ENCODE measurements around the gene CMSS1. TPM values are rescaled to one million over a fixed set of nuclear protein-coding genes. Genes with fewer than 3 reads are reported as not detected.

CMSS1 gene
- total and polyA plus RNA-seq, 4 donors: 3.8 to 19.5 (median 7.5) TPM

DNA sequence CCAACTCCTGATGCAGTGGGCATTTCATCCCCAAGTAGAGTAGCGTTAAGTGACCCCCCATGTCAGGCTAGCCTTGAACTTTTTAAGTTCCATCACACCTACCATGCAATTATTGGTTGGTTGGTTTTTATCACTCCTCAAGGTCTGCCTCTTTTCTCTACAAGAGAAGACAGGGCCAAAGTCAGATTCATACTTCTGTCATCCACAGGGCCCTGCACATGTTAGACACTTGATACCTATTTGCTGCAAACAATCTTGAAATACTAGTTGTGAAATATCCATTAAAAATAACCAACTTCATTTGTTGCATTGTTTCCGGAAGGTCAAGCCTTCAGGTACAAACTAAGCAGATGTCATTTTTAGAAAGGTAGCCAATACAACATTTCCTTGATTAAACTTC lies 1.2 kb downstream of the CMSS1 start (continued):
- TF ChIP-seq RAD21 (IDR thresholded peaks at IDR 0.05) (no peak), JUND (IDR thresholded peaks at IDR 0.05) (no peak), HNF4A (conservative IDR thresholded peaks at IDR 0.05) (no peak), HNF4G (IDR thresholded peaks at IDR 0.05) (no peak), GABPA (IDR thresholded peaks at IDR 0.05 in 1 of 2, conservative IDR thresholded peaks at IDR 0.05 in 1 of 2) (no peak)
- TF ChIP-seq, protein P1, sequence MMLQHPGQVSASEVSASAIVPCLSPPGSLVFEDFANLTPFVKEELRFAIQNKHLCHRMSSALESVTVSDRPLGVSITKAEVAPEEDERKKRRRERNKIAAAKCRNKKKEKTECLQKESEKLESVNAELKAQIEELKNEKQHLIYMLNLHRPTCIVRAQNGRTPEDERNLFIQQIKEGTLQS (IDR thresholded peaks at IDR 0.05): no peak

DNA sequence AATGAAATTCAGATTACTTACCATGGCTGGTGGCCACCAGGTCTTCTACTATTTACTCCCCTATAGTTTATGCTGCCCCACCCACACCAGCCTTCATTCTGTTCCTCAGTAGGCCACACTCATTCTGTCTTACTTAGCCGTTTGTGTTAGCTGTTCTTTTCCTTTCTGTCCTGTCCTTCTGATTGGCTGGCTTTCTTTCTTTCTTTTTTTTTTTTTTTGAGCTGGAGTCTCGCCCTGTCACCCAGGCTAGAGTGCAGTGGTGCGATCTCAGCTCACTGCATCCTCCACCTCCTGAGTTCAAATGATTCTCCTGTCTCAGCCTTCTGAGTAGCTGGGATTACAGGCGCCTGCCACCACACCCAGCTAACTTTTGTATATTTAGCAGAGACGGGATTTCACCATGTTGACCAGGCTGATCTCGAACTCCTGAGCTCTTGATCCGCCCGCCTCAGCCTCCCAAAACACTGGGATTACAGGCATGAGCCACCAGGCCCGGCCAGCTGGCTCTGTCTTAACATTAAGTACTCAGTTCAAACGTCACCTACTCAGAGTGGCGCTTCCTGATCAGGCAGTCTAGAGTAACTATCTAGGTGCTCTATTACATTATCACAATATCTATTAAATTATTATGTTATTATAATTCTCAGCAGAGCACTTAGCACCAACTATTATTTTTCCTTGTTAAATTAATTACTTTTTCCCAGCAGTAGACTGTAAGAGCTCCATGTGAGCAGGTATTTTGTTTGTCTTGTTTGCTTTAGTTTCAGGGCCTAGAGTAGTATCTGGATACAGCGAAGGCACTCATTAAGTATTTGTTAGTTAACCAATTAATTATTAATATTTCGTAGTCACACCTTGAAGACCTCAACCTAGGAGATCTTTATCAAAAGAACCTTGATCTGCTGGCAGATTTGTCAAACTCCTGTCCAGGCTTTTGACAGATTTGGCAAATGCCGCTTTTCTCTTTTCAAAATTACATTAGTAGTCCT lies 6.4 kb downstream of the CMSS1 start:
- Histone ChIP-seq H3K9me3 (ENCODE audit: control insufficient read depth in 4 of 4, low read length in 3 of 4) (no peaks in the 10 kb centered on the region), H3K4me3 (ENCODE audit: low read depth in 1 of 3, low read length in 3 of 3) (no peak overlapping the region), H3K27ac (ENCODE audit: low read depth in 1 of 2, low read length in 2 of 2) (no peak overlapping the region), H3K4me1 (ENCODE audit: control insufficient read depth in 4 of 4, insufficient read depth in 4 of 4, low read length in 3 of 4) (no peaks in the 10 kb centered on the region), H3K36me3 (ENCODE audit: control insufficient read depth in 4 of 4, insufficient read depth in 3 of 4, low read depth in 1 of 4, low read length in 3 of 4) (no peaks in the 10 kb centered on the region), H3K9ac (ENCODE audit: low read depth in 1 of 2, low read length in 2 of 2) (no peak overlapping the region), H3K27me3 (ENCODE audit: control insufficient read depth in 4 of 4, insufficient read depth in 4 of 4, low read length in 3 of 4) (no peaks in the 10 kb centered on the region)
- 78% methylated on average over 14 of the region's 14 CpGs for WGBS
- no peak for DNase-seq (ENCODE audit: low spot score)
- TF ChIP-seq JUND (IDR thresholded peaks at IDR 0.05) (no peak), HNF4G (IDR thresholded peaks at IDR 0.05) (no peak), EGR1 (IDR thresholded peaks at IDR 0.05; ENCODE audit: low read depth in 2 of 2) (no peak)

DNA sequence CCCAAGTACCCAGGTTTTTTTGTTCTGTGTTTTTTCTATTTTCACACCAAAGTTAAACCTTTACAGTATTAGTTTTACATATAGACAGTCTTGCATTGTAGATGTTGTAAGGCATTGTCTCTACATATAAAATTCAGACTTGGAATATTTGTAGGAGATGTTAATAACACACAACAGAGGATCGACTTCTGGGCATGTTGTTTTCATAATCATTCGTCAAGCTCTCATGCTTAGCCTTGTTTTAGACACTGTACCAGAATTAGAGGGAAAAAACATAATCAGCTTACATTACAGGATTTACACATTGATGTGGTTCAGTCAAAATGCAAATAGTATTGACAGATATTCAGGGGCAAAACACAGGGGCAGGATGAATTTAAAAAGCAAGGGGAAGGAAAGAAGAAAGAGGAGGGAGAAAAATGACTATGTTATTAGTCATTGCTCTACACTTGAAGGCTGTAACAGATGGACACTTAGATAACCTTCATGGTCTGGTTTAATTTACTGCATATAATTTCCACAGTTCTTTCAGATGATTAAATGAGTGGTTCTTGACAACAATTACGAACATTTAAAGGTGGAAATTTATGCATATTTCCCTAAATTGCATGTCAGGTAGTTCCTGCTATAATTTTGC lies 7.5 kb downstream of the CMSS1 start:
- WGBS: 83% methylated on average over 3 of the region's 3 CpGs

DNA sequence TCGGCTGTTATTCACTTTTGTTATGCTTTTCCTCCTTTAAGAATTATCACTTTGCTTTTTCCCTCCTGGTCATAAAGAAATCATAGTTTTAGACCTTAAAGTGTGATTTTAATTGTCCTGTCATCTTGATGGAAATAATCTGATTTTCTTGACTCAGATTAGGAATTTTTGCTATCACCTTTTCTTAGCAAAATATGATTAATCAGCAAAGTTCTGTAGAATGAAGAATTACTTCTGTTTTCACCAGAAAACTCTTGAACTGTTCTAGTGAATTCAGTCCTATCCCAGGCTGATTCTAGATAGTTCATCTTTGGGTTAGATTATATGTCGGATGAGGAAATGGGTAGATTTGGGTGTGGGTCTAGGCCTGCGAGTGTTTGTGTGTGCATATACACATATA lies 12.2 kb downstream of the CMSS1 start:
- no peaks in the 10 kb centered on the region for H3K27me3 ChIP-seq (ENCODE audit: control insufficient read depth in 4 of 4, insufficient read depth in 4 of 4, low read length in 3 of 4)
- WGBS: 93% methylated on average over 3 of the region's 3 CpGs
- no peaks in the 10 kb centered on the region for H3K9me3 ChIP-seq (ENCODE audit: control insufficient read depth in 4 of 4, low read length in 3 of 4)
- no peak overlapping the region for H3K27ac ChIP-seq (ENCODE audit: low read depth in 1 of 2, low read length in 2 of 2)
- peaks cover 0 to 4% (median 0%) of the 10 kb centered on the region in 4 donors for H3K4me1 ChIP-seq (ENCODE audit: control insufficient read depth in 4 of 4, insufficient read depth in 4 of 4, low read length in 3 of 4)
- H3K4me3 ChIP-seq (ENCODE audit: low read depth in 1 of 3, low read length in 3 of 3): no peak overlapping the region
- no peak overlapping the region for H3K9ac ChIP-seq (ENCODE audit: low read depth in 1 of 2, low read length in 2 of 2)
- no peak for TF ChIP-seq YY1 (IDR thresholded peaks at IDR 0.05)
- TF ChIP-seq, protein P2, sequence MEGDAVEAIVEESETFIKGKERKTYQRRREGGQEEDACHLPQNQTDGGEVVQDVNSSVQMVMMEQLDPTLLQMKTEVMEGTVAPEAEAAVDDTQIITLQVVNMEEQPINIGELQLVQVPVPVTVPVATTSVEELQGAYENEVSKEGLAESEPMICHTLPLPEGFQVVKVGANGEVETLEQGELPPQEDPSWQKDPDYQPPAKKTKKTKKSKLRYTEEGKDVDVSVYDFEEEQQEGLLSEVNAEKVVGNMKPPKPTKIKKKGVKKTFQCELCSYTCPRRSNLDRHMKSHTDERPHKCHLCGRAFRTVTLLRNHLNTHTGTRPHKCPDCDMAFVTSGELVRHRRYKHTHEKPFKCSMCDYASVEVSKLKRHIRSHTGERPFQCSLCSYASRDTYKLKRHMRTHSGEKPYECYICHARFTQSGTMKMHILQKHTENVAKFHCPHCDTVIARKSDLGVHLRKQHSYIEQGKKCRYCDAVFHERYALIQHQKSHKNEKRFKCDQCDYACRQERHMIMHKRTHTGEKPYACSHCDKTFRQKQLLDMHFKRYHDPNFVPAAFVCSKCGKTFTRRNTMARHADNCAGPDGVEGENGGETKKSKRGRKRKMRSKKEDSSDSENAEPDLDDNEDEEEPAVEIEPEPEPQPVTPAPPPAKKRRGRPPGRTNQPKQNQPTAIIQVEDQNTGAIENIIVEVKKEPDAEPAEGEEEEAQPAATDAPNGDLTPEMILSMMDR (IDR thresholded peaks at IDR 0.05; ENCODE audit: low read depth, low read length, missing input control): no peak
- H3K36me3 ChIP-seq (ENCODE audit: control insufficient read depth in 4 of 4, insufficient read depth in 3 of 4, low read depth in 1 of 4, low read length in 3 of 4): no peaks in the 10 kb centered on the region
- DNase-seq (ENCODE audit: low spot score): no peak

More for the DNA sequence above, 7.5 kb downstream of the CMSS1 start:
- DNase-seq (ENCODE audit: low spot score): no peak
- TF ChIP-seq FOXA2 (IDR thresholded peaks at IDR 0.05) (no peak), SP1 (IDR thresholded peaks at IDR 0.05) (no peak), HNF4A (conservative IDR thresholded peaks at IDR 0.05) (no peak), GABPA (IDR thresholded peaks at IDR 0.05 in 1 of 2, conservative IDR thresholded peaks at IDR 0.05 in 1 of 2) (no peak)
- TF ChIP-seq, protein P1 (IDR thresholded peaks at IDR 0.05): no peak
- TF ChIP-seq, protein P3, sequence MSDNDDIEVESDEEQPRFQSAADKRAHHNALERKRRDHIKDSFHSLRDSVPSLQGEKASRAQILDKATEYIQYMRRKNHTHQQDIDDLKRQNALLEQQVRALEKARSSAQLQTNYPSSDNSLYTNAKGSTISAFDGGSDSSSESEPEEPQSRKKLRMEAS (IDR thresholded peaks at IDR 0.05): no peak
- no peak overlapping the region for H3K4me3 ChIP-seq (ENCODE audit: low read depth in 1 of 3, low read length in 3 of 3)
- no peak overlapping the region for H3K9ac ChIP-seq (ENCODE audit: low read depth in 1 of 2, low read length in 2 of 2)
- no peaks in the 10 kb centered on the region for H3K27me3 ChIP-seq (ENCODE audit: control insufficient read depth in 4 of 4, insufficient read depth in 4 of 4, low read length in 3 of 4)
- no peaks in the 10 kb centered on the region for H3K36me3 ChIP-seq (ENCODE audit: control insufficient read depth in 4 of 4, insufficient read depth in 3 of 4, low read depth in 1 of 4, low read length in 3 of 4)
- no peaks in the 10 kb centered on the region for H3K9me3 ChIP-seq (ENCODE audit: control insufficient read depth in 4 of 4, low read length in 3 of 4)
- H3K27ac ChIP-seq (ENCODE audit: low read depth in 1 of 2, low read length in 2 of 2): no peak overlapping the region
- no peaks in the 10 kb centered on the region for H3K4me1 ChIP-seq (ENCODE audit: control insufficient read depth in 4 of 4, insufficient read depth in 4 of 4, low read length in 3 of 4)
